C4-2B (cell line): ENCODE results near the gene PTPA.

Experiments
- CTCF ChIP-seq: fragments of 450-650 bp; conservative IDR thresholded peaks from 2 replicates; pipeline ENCODE4 v1.5.1; 2017; ENCODE audit warnings: mild to moderate bottlenecking
- ZFX ChIP-seq: fragments of 450-650 bp; IDR thresholded peaks from 2 replicates; pipeline ENCODE4 v1.6.1; 2017

- TF ChIP-seq CTCF (no peak), ZFX (no peak)
These were observed 16.0 kb upstream of the PTPA start for GRCh38 chr9:129095170-129095667.
